EH (cell line): ENCODE measurements around the gene STK11IP.

ENCODE experiments used
- DNase-seq: peaks from one replicate; pipeline ENCODE4 v3.0.0-alpha.2; 2015; ENCODE audit warnings: low read depth

Gene STK11IP

DNA sequence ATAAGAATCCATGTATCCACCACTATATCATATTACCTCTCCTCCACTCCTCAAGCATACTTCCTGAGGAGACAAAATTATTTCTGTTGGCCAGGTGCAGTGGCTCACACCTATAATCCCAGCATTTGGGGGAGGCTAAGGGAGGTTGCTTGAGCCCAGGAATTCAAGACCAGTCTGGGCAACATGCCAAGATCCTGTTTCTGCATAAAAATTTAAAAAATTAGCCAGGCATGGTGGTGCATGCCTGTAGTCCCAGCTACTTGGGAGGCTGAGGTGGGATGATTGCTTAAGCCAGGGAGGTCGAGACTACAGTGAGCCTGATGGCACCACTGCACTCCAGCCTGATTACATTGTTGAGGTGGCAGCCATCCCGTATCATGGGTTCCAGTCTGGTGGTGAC, 16.3 kb upstream of the STK11IP start:
- no peak for DNase-seq

DNA sequence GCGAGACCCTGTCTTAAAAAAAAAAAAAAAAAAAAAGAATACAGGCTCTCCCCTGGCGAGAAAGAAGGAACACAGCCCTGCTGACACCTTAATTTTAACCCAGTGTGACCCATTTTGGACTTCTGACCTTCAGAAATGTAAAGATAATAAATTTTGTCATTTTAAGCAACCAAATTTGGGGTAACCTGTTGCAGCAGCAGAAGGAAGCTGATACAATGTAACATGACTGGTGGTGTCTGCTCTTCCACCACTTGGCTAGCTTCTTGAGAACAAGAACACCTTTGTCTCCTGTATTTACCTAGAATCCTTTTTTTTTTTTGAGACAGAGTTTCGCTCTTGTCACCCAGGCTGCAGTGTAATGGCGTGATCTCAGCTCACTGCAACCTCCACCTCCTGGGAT, 6.6 kb upstream of the STK11IP start:
- no peak for DNase-seq

DNA sequence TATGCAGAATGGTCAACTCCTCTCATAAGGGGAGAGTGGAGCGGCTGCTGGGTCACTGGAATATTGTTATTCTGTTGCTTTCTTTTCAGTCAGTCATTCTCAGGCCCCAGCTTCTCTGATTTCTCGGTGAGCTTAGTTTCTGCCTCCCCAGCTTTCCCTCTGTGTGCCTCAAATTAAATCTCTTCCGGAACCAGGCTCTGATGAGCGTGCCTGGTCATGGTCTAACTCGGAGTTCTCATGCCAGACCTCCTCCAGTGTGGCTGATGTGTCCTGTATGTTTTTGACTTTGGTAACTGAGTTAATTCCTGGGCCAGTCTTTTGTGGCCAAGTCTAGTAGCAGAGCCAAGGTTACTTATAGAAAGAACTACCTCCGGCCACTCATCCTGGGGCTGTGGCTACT, 4.9 kb upstream of the STK11IP start:
- DNase-seq = peak; percentile 21

DNA sequence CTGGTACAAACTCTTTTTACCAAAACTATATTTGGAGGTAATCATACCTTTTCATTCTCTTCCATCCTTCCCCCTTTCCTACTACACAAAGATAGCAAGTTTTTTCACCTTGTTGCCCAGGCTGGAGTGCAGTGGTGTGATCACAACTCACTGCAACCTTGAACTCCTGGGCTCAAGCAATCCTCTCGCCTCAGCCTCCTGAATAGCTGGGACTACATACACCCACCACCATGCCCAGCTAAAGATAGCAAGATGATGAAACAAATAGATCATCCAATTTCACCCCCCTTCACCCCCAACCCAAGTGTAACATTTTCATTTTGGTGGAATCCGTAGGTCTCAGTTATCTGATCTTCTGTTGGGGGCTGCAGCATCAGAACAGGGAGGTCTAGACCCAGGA, 4.5 kb upstream of the STK11IP start:
- DNase-seq = no peak

DNA sequence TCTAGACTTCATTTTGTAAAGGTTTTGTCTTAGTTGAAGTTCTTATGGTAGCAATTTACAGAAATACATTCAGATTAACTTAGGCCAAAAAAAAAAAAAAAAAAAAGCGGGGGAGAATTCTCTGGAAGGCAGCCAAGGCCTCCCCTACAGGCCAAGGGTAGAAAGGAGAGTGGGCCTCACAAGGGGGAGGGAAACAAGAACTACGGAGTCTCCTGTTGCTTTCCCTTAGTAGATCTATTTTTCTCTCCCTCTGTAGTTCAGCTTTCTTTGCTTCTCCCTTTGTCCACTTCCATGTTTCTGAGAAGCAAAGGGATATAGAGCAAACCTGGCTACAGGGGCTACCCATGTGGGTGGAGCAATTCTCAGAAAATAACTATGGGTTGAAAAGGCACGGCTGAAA, 2.4 kb upstream of the STK11IP start:
- peak; percentile 8 for DNase-seq

DNA sequence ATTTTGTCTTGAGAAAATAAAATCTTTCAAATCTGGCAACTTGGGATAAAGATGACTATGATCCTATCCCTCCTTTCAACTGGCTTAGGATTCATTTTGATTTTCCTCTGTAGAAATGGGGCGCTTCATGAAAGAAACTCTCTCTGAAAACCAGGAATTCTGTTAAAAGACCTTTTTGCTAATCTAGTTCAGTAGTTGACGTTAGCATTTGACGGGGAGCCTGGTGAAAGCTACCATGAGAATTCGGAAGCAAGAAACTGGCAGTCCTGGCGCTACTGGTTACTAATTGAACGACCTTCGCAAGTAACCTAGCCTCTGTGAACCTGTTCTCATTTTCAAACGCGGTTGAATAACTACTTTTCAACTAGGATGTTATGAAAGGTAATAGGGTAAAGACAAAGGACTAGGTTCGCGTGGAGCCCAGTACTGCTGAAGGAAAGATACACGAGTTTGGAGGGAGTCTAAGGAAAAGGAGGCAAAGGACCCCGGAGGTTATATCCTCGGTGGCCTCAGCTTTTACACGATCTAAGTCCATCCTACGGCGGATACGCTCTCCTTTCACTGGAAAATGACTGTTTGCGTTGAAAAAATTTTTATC, 604 bp upstream of the STK11IP start:
- no peak for DNase-seq

DNA sequence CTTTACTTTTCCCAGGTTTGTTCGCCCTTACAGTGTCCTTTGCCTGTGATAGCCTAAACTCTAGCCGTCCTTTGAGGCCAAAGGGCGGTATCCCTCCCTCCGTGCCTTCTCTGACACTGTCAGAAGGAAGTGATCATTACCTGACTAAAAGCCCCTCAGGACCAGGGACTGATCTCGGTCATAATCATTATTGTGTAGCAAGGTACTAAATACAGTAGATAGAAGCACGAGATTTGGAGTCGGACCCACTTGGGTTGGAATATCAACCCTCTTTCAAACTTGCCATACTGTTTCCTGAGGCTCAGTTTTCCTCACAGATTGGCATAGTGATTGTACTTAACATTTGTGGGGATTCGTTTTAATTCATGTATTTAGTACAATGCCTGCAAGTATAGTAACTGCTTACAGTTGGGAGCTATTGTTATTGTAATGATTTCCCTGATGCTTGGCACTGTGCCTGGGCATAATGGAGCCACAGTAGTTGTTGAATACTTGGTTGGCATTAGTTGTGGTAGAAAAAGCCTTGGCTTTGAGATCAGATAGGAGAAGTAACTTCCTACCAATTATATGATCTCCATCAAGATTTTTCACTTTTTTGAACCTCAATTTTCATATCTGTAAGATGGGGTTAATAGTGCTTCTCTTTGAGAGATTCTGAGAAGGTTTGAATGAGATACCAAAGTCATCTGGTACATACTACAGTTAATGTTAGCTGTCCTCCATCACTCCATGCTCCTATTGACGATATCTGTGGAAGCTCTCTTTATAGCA, 836 bp downstream of the STK11IP start:
- peak; percentile 13 for DNase-seq

DNA sequence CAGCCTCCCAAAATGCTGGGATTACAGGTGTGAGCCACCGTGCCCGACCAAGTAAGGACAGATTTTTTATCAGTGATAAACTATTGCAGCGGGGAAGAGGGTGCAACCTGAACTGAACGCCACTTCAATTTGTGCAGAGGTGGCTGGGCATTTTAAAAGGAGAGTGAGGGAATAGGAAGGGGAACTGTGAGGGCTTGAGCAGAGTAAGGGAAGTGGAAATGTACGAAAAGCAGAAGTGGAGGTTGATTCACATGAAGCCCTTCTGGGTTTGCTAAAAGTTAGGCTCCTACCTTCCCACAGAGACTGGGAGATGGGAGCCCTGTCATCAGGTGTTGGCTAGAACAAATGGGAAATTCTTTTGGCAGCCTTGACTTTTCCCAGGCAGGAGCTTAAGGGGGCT, 6.1 kb downstream of the STK11IP start:
- no peak for DNase-seq

DNA sequence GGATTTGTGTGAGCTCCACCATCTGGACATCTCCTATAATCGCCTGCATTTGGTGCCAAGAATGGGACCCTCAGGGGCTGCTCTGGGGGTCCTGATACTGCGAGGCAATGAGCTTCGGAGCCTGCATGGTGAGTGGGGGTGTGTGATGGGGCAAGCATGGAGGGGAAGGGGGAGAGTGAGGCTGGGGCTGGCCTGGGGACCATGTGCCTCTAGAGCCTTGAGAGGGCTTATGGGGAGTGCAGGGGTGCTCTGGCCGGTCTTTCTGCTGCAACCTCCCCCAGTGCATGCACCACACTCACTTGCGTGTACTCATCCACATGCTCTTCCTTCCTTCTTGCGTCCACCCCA, 7.9 kb downstream of the STK11IP start:
- DNase-seq = no peak

DNA sequence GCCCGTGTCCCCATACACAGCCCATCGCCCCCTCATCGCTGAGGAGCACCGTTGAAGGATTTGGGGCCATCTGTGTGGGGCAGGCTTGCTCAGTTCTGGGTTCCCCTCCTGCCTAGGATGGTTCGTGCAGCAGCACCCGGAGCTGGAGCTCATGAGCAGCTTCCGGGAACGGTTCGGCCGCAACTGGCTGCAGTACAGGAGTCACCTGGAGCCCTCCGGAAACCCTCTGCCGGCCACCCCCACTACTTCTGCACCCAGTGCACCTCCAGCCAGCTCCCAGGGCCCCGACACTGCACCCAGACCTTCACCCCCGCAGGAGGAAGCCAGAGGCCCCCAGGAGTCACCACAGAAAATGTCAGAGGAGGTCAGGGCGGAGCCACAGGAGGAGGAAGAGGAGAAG, 10.3 kb downstream of the STK11IP start:
- no peak for DNase-seq

DNA sequence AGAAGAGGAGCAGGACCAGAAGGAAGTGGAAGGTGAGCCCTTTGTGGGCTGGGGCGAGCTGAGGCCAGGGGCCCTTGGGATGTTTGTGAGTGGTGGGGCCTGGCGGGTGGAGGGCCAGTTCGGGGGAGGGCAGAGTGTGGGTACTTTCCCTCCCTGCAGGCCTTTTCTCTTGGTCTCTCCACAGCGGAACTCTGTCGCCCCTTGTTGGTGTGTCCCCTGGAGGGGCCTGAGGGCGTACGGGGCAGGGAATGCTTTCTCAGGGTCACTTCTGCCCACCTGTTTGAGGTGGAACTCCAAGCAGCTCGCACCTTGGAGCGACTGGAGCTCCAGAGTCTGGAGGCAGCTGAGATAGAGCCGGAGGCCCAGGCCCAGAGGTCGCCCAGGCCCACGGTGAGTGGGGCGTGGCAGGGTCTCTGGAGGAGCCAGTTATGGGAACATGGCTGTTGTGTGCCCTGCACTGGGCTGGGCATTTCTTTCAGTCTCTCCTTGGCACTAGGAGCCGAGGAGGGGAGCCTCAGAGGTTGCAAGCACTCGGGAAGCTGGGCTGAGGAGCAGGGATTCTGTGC, 10.8 kb downstream of the STK11IP start:
- DNase-seq = no peak

DNA sequence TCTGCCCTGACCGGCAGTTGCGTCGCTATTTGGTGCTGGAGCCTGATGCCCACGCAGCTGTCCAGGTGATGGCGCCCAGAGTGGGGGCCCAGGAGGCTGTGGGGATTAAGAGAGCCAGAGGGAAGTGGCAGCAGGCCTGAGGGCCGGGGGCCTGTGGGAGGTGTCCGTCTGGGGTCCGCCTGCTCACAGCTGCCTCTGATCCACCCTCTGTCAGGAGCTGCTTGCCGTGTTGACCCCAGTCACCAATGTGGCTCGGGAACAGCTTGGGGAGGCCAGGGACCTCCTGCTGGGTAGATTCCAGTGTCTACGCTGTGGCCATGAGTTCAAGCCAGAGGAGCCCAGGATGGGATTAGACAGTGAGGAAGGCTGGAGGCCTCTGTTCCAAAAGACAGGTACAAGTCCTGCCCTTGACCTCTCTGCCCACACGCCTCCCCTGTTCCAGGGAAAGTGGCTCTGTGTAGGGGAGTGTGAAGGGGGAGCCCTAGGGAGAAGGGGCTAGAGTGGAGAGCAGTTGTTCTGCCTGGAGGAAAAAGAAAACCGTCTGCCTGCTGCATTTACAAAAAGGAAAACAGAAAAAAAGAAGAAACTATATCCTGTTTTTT, 11.6 kb downstream of the STK11IP start:
- no peak for DNase-seq

DNA sequence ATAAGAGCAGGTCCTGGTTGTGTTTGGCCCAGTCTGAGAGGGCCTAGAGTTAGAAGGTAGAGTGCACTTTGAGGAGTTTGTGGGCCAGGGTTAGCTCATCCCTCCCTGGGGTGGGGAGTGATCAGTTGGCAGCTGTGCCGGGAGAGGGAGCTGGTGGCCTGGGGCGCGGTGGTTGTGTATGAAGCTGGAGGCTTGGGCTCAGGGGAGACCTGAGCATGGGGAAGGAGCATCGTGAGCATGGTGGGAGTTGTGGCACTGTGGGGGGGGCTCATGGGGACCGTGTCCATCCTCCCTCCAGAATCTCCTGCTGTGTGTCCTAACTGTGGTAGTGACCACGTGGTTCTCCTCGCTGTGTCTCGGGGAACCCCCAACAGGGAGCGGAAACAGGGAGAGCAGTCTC, 13.6 kb downstream of the STK11IP start:
- DNase-seq = no peak

DNA sequence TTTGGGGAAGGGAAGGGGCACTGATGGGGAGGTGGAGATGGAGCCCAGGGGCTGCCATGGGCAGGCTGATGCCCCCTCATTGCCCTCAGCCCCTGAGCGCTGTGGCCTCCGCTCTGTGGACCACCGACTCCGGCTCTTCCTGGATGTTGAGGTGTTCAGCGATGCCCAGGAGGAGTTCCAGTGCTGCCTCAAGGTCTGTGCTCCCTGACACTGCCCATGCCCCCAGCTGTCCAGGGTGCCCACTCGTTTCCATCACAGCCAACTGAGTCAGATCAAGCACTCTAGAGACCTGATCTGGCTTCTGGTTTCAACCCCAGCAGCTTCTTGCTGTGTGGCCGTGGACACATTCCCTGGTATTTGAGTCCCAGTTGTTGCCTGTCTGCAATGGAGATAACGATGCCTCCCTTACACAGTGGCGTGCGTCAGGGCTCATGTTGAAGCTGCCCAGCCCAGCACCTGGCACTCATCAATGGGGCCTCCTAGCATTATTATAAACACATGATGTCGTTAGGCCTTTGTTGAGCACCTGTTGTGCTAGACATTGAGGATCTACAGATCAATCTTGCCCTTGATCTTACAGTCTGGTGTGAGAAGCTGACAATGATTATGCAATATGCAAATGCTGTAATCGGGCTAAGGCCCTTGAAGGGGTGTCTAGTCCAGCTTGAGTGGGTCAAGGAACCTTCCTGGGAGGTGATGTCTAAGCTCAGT, 14.4 kb downstream of the STK11IP start:
- no peak for DNase-seq

DNA sequence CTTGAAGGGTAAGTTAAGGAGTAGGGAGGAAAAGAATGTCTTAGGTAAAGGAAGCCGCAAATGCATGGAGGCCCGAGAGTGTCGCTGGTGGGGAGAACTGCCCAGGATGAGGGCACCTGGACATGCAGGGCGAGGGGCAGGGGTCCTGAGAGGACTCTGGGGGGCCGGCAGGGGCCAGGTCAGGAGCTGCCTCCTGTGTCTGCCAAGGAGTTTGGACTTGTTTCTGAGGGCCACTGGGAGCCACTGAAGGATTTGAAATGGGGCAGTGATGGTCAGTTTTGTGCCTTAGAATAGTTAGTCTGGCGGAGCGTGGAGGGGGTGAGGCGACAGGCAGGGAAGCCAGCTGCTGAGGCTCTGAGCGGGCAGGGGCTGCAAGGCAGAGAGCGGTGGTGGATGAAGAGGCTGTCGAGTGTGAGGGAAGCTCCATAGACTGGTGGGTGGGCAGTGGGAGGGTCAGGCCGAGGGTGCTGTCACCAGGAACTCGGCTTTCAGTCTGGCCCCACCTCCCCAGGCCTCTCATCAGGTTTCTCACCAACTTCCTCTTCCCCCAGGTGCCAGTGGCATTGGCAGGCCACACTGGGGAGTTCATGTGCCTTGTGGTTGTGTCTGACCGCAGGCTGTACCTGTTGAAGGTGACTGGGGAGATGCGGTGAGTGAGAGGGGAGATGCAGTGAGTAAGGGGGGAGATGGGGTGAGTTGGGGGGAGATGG, 15.1 kb downstream of the STK11IP start:
- DNase-seq = no peak

DNA sequence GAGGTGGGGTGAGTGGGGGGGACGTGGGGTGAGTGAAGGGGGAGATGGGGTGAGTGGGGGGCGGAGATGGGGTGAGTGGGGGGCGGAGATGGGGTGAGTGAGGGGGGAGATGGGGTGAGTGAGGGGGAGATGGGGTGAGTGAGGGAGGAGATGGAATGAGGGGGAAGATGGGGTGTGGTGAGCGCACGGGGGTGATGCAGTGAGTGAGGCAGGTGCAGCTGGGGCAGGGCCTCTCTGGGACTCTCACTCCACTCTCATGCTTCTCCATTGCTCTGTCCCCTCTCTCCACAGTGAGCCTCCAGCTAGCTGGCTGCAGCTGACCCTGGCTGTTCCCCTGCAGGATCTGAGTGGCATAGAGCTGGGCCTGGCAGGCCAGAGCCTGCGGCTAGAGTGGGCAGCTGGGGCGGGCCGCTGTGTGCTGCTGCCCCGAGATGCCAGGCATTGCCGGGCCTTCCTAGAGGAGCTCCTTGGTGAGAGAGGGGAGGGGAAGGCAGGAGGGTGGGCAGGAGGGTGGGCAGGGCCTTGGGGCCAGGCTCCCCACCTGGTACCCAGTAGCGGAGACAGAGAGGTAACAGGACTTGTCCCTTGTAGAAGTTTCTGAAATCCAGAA, 15.9 kb downstream of the STK11IP start:
- DNase-seq = no peak

DNA sequence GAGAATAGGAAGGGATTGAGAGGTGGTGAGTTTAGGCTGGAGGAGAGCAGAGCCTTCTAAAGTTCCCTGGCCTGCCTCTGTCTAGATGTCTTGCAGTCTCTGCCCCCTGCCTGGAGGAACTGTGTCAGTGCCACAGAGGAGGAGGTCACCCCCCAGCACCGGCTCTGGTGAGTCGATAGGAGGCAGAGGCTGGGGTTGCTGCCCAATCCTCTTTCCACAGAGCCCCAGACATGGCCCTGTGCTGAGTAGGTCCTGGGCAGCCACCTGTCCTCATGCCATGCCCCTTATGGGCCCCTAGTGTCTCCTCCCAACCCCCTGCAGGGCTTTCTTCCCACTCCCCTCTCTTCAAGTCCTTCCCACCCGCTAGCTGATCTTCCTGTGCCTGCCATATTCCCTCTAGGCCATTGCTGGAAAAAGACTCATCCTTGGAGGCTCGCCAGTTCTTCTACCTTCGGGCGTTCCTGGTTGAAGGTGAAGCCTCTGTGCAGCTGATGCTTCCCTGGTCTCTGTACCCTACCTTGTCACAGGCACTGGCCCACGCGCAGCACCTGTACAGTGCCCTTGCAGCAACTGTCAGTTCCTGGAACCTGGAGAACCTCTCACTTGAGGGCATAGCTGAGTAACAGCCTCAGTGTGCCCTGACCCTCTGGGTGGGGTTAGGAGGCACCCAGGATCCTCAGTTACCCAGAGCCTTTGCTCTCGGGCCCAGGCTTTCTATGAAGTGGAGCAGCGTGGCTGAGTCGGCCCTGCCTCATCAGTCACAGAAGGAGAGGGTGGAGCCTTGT, 16.6 kb downstream of the STK11IP start:
- DNase-seq = no peak

DNA sequence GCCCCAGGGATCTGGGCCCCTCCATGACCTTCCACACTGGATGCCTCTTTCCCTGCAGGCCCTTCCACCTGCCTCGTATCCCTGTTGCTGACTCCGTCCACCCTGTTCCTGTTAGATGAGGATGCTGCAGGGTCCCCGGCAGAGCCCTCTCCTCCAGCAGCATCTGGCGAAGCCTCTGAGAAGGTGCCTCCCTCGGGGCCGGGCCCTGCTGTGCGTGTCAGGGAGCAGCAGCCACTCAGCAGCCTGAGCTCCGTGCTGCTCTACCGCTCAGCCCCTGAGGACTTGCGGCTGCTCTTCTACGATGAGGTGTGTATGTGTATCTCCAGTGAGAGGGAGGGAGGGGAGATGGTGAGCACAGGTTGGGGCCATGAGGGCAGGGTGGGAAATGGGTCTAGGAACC, 17.4 kb downstream of the STK11IP start:
- DNase-seq = no peak

DNA sequence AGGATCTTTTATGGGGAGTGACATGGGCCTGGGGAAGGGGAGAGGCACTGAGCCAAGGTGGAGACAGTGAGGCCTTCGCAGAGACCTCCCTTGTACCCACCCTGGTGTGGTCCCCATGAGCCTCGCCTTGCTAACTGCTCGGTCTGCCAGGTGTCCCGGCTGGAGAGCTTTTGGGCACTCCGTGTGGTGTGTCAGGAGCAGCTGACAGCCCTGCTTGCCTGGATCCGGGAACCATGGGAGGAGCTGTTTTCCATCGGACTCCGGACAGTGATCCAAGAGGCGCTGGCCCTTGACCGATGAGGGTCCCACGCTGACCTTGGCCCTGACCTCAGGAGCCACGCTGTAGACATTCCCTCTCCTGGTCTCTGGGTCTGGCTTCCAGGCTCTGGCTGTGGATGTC, 18.2 kb downstream of the STK11IP start:
- no peak for DNase-seq

DNA sequence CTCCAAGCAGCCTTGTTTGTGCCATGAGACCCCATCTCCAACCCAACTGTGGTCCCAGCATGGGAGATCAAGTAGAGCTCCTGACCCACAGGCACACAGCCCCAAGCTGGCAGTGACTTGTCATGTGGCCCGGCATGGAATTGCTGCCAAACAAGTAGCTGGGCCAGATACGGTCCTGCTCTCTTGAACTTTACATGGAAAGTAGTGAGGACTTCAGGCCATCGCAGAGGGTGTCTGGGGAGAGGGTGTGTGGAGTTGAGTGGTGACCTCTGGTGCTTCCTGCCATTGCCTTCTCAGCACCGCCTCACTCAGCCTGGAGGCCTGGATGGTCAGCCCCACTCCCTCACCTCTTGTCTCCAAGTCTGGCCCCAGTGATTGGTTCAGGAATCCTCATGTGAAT, 18.9 kb downstream of the STK11IP start:
- DNase-seq = no peak

DNA sequence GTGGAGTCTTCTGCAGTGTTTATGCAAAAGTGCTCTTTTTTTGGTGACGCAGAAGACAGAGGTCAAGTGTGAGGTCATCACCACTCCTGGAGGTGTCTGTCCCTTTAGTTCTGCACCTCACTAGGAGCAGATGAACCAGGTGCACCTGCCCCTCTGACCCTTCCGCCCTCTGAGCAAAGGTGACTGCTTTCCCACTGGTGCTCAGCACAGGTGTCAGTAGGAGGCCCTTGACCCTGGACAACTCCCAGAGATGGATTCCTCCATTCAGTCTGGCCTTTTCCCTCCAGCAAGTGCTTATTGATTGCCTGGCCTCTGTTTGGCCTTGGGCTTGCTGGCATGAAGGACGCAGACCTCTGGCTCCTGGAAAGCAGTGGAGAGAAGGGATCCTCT, 21.1 kb downstream of the STK11IP start:
- no peak for DNase-seq
